Suppressor macrophage (primary cell): ENCODE data around the gene OR51V1.
A peak's percentile ranks its signal among the peaks of the same experiment; 100 is the strongest.
"Not testable (repeated sequence)": the region's sequence is repeated elsewhere in the genome, so short reads cannot be mapped to it uniquely, and the experiment has no call there.

Experiments
- DNase-seq, 4 experiments: peaks; one replicate each; pipeline ENCODE4 v3.0.0-alpha.2; 2020 to 2022

OR51V1 gene

GRCh38 chr11:5229796-5230195 lies 29.3 kb upstream of the OR51V1 start:
- no peak for DNase-seq

GRCh38 chr11:5229356-5229755 lies 28.9 kb upstream of the OR51V1 start:
- DNase-seq: no peak

- DNase-seq: no peak
These were observed 27.6 kb upstream of the OR51V1 start for GRCh38 chr11:5228124-5228523.

- DNase-seq: no peak
These were observed 27.2 kb upstream of the OR51V1 start for GRCh38 chr11:5227681-5228080.

DNA sequence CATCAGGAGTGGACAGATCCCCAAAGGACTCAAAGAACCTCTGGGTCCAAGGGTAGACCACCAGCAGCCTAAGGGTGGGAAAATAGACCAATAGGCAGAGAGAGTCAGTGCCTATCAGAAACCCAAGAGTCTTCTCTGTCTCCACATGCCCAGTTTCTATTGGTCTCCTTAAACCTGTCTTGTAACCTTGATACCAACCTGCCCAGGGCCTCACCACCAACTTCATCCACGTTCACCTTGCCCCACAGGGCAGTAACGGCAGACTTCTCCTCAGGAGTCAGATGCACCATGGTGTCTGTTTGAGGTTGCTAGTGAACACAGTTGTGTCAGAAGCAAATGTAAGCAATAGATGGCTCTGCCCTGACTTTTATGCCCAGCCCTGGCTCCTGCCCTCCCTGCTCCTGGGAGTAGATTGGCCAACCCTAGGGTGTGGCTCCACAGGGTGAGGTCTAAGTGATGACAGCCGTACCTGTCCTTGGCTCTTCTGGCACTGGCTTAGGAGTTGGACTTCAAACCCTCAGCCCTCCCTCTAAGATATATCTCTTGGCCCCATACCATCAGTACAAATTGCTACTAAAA lies 26.3 kb upstream of the OR51V1 start, which contains the start of gene HBB:
Gene HBB (minus strand): TSS at position 340 of the 579 bp plus-strand sequence. CDS start 50 bp downstream, at position 290.
- DNase-seq: no peak

DNA sequence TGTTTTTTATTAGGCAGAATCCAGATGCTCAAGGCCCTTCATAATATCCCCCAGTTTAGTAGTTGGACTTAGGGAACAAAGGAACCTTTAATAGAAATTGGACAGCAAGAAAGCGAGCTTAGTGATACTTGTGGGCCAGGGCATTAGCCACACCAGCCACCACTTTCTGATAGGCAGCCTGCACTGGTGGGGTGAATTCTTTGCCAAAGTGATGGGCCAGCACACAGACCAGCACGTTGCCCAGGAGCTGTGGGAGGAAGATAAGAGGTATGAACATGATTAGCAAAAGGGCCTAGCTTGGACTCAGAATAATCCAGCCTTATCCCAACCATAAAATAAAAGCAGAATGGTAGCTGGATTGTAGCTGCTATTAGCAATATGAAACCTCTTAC lies 25.0 kb upstream of the OR51V1 start:
- DNase-seq: no peak

GRCh38 chr11:5224538-5225479 lies 24.3 kb upstream of the OR51V1 start:
- no peak for DNase-seq

- no peak for DNase-seq
These were observed 23.2 kb upstream of the OR51V1 start for GRCh38 chr11:5223686-5224085.

DNA sequence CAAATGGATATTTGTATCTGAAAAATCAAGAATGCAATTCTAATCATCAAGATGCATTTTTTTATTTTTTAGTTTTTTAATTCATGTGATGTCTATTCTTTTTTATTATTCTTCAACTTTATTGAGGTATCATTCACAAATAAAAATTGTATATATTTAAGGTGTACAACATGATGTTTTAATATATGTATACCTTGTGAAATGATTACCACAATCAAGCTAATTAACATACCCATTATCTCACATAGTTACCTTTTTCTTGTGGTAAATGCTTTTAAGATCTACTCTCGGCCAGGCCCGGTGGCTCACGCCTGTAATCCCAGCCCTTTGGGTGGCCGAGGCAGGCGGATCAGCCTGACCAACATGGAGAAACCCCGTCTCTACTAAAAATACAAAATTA lies 22.7 kb upstream of the OR51V1 start:
- no peak for DNase-seq

GRCh38 chr11:5210376-5210885 lies 9.9 kb upstream of the OR51V1 start:
- no peak for DNase-seq

- DNase-seq: peak; percentile 56 to 72 (median 65)
These were observed 4.3 kb upstream of the OR51V1 start for GRCh38 chr11:5204787-5205186.

GRCh38 chr11:5203366-5203765 lies 2.9 kb upstream of the OR51V1 start:
- DNase-seq: no peak

- DNase-seq: no peak
These were observed 2.2 kb downstream of the OR51V1 start for GRCh38 chr11:5198285-5198684.

GRCh38 chr11:5197536-5197935 lies 2.9 kb downstream of the OR51V1 start:
- DNase-seq: peak; percentile 67 to 86 (median 76)

DNA sequence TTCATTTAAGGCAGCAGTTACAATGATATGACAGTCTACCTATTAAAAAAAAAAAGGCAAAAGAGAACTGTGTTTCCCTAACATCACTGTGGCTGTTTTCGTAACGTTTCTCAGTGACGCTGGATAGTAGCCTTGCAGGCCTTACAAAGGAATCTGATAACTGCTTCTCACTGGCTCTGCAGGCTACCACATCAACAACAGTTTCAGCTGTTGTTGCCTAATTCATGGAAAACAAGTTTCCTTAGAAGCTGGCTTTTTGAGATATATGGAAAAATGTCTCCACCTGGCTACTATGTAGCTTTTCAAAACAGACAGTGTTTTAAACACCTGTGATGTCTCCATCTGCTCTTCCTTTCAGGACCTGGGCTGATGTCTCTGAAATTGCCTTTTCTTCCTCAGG lies 3.8 kb downstream of the OR51V1 start:
- DNase-seq: no peak

- no peak for DNase-seq
These were observed 4.4 kb downstream of the OR51V1 start for GRCh38 chr11:5196067-5196466.

- no peak for DNase-seq
These were observed 7.7 kb downstream of the OR51V1 start for GRCh38 chr11:5192738-5193137.

DNA sequence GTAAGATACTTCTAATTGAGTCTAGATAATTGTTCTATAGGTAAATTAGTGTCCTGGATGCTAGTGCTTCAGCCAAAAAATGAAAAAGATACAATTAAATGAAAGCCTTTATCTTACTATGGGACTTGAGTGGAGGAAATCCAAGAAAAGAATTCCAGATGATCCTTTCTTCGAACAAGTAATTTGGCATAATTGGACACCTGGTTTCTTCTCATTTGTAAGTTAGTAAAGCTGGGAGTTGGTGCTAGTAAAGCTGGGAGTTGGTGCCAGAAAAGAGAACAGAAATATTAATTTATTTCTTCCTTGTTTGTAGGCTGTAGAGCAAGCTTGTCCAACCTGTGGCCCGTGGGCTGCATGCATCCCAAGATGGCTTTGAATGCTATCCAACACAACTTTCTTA lies 12.3 kb downstream of the OR51V1 start:
- no peak for DNase-seq

- DNase-seq: no peak
These were observed 22.2 kb downstream of the OR51V1 start for GRCh38 chr11:5178046-5178837.

DNA sequence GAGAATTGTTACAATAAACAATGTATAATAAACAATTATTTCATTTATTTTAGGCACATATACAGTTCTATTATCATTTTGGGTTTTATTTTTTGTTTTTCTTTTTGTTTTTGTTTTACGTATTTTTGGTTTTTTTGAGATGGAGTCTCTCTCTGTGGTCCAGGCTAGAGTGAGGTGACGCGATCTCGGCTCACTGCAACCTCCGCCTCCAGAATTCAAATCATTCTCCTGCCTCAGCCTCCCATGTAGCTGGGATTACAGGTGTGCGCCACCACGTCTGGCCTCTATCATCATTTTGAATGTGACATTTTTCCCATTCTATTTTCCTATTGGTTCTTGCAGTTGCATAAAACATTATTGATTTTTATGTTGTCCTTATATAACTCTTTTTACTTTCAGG lies 25.5 kb downstream of the OR51V1 start:
- no peak for DNase-seq

DNA sequence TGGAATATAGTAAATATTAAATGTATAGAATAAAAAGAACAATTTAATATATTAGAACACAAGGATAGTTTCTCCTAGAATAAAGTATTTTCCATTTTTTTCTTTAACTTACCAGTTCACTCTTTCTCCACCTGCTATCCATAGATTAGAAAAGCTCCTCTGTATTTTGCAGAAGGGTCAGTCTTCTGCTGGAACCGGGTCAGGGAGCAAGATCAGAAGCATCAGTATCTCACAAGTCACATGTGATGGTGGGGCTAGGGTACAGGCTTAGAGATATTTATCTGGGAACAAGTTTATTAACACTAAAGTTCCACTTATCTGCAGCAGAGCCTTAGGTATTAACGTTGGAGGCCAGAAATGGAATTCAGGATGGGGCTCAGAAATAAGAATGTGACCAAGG lies 28.6 kb downstream of the OR51V1 start:
- no peak for DNase-seq

DNA sequence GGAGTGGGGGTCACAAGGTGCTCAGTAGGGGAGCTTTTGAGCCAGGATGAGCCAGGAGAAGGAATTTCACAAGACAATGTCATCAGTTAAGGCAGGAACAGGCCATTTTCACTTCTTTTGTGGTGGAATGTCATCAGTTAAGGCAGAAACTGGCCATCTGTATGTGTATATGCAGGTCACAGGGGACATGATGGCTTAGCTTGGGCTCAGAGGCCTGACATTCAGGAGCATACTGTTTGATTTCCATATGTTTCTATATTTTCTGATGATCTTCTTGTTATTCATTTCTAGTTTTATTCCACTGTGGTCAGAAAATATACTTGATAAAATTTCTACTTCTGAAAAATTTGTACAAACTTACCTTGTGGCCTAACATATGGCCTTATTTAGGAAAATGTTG lies 34.6 kb downstream of the OR51V1 start:
- not testable (repeated sequence) for DNase-seq

- not testable (repeated sequence) for DNase-seq
These were observed 35.7 kb downstream of the OR51V1 start for GRCh38 chr11:5164807-5165206.
